ENCODE measurements around the gene MEGF6.

DNA sequence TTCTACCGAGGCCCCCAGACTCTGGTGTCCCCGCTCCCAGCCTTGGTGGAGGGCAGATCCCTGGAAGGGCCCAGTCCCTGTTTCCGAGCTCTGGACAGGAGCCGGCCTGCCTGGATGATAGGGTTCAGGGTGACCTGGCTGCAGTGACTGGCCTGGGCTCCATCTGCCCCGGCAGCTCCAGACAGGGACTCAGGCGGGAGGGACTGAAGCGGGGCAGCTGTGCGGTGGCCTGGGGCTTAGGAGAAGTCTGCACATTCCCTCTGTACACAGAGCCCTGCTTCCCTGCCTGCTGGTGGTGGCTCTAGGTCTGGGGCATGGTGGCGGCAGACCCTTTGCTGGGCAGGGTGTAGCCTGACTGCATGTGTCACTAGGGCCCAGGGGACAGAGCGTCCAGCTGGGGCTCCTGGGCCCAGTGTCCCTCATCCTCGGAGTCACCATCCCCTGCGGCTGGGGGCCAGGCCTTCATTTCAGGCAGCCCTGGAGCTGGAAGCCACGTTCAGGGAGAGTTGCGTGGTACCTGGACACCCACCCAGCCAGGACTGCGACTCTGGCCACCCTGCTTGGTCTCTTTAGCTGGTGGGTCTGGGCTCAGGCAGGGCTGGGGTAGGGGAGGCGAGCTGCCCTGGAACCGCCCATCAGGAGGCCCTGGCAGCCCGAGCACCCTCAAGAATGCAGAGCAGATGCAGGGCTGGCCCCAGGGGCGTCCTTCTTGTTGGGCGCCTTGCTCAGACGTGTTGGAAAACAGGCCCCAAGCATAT, 147.2 kb downstream of the MEGF6 start:
- TF ChIP-seq, protein P1, sequence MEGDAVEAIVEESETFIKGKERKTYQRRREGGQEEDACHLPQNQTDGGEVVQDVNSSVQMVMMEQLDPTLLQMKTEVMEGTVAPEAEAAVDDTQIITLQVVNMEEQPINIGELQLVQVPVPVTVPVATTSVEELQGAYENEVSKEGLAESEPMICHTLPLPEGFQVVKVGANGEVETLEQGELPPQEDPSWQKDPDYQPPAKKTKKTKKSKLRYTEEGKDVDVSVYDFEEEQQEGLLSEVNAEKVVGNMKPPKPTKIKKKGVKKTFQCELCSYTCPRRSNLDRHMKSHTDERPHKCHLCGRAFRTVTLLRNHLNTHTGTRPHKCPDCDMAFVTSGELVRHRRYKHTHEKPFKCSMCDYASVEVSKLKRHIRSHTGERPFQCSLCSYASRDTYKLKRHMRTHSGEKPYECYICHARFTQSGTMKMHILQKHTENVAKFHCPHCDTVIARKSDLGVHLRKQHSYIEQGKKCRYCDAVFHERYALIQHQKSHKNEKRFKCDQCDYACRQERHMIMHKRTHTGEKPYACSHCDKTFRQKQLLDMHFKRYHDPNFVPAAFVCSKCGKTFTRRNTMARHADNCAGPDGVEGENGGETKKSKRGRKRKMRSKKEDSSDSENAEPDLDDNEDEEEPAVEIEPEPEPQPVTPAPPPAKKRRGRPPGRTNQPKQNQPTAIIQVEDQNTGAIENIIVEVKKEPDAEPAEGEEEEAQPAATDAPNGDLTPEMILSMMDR (IDR thresholded peaks at IDR 0.05; ENCODE audit: insufficient read depth, low read length), result no peak
- TF ChIP-seq GABPA (IDR thresholded peaks at IDR 0.05; ENCODE audit: low read depth) (no peak), POLR2AphosphoS5 (IDR thresholded peaks at IDR 0.05; ENCODE audit: low read depth) (no peak), SPI1 (IDR thresholded peaks at IDR 0.05; ENCODE audit: borderline replicate concordance, low read depth) (no peak)
- TF ChIP-seq, protein P2, sequence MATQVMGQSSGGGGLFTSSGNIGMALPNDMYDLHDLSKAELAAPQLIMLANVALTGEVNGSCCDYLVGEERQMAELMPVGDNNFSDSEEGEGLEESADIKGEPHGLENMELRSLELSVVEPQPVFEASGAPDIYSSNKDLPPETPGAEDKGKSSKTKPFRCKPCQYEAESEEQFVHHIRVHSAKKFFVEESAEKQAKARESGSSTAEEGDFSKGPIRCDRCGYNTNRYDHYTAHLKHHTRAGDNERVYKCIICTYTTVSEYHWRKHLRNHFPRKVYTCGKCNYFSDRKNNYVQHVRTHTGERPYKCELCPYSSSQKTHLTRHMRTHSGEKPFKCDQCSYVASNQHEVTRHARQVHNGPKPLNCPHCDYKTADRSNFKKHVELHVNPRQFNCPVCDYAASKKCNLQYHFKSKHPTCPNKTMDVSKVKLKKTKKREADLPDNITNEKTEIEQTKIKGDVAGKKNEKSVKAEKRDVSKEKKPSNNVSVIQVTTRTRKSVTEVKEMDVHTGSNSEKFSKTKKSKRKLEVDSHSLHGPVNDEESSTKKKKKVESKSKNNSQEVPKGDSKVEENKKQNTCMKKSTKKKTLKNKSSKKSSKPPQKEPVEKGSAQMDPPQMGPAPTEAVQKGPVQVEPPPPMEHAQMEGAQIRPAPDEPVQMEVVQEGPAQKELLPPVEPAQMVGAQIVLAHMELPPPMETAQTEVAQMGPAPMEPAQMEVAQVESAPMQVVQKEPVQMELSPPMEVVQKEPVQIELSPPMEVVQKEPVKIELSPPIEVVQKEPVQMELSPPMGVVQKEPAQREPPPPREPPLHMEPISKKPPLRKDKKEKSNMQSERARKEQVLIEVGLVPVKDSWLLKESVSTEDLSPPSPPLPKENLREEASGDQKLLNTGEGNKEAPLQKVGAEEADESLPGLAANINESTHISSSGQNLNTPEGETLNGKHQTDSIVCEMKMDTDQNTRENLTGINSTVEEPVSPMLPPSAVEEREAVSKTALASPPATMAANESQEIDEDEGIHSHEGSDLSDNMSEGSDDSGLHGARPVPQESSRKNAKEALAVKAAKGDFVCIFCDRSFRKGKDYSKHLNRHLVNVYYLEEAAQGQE (IDR thresholded peaks at IDR 0.05; ENCODE audit: insufficient replicate concordance, low read depth), result no peak
